HCT116 (cell line): ENCODE data around the gene CYP2D6.

ENCODE experiments used
- EZH2 ChIP-seq: fragments of 200-600 bp; sonication (generic); IDR thresholded peaks from 2 replicates; pipeline ENCODE4 v1.6.1; 2017; ENCODE audit warnings: antibody characterized with exemption, mixed run types
- EZH2phosphoT487 ChIP-seq: fragments of 200-600 bp; IDR thresholded peaks from 2 replicates; pipeline ENCODE4 v1.6.1; 2018; ENCODE audit warnings: antibody characterized with exemption, borderline replicate concordance
- FOSL1 ChIP-seq: IDR thresholded peaks from 2 replicates; pipeline ENCODE4 v1.6.1; 2012; ENCODE audit warnings: low read depth
- JUND ChIP-seq: IDR thresholded peaks from 2 replicates; pipeline ENCODE4 v1.6.1; 2012
- POLR2A ChIP-seq: IDR thresholded peaks from 2 replicates; pipeline ENCODE4 v1.7.0; 2011; ENCODE audit warnings: borderline replicate concordance; ENCODE audit not compliant: insufficient read depth, insufficient read length; ENCODE audit errors: extremely low read depth
- POLR2AphosphoS5 ChIP-seq: IDR thresholded peaks from 2 replicates; pipeline ENCODE4 v1.6.1; 2011; ENCODE audit warnings: mild to moderate bottlenecking, low read depth, low read length, moderate library complexity
- RAD21 ChIP-seq: IDR thresholded peaks from 2 replicates; pipeline ENCODE4 v1.6.1; 2012; ENCODE audit warnings: low read depth, mild to moderate bottlenecking
- REST ChIP-seq: IDR thresholded peaks from 2 replicates; pipeline ENCODE4 v1.6.1; 2012; ENCODE audit warnings: low read depth
- SP1 ChIP-seq: IDR thresholded peaks from 2 replicates; pipeline ENCODE4 v1.6.1; 2012; ENCODE audit warnings: low read depth
- YY1 ChIP-seq: IDR thresholded peaks from 2 replicates; pipeline ENCODE4 v1.6.1; 2011; ENCODE audit warnings: low read length, low read depth, moderate library complexity, mild to moderate bottlenecking; ENCODE audit not compliant: insufficient replicate concordance; ENCODE audit errors: extremely low read depth
- ZNF274 ChIP-seq: fragments of 200-500 bp; sonication (Bioruptor generic); IDR thresholded peaks from 2 replicates; pipeline ENCODE4 v1.6.1; 2014; ENCODE audit warnings: mild to moderate bottlenecking, low read depth, low read length, inconsistent platforms
- TF ChIP-seq, protein P1 (sequence below), 3 experiments: fragments of 200-600 bp in 1 of 3; sonication (generic) in 1 of 3; IDR thresholded peaks in 2 of 3; conservative IDR thresholded peaks in 1 of 3; 2 replicates each; pipeline ENCODE4 v1.5.1; 2012 to 2017; ENCODE audit warnings: low read depth in 2 of 3, low read length in 2 of 3, antibody characterized with exemption in 1 of 3, borderline replicate concordance in 1 of 3, control low read depth in 1 of 3, mild to moderate bottlenecking in 1 of 3, mixed read lengths in 1 of 3, mixed run types in 1 of 3, moderate library complexity in 1 of 3; ENCODE audit not compliant: insufficient read depth in 1 of 3

DNA sequence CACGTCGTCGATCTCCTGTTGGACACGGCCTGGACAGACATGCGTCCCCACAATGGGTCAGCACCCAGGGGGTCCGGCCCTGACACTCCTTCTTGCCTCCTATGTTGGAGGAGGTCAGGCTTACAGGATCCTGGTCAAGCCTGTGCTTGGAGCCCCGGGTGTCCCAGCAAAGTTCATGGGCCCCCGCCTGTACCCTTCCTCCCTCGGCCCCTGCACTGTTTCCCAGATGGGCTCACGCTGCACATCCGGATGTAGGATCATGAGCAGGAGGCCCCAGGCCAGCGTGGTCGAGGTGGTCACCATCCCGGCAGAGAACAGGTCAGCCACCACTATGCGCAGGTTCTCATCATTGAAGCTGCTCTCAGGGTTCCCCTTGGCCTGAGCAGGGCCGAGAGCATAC lies 3.0 kb downstream of the CYP2D6 start:
- no peak for TF ChIP-seq YY1
- TF ChIP-seq, protein P1, sequence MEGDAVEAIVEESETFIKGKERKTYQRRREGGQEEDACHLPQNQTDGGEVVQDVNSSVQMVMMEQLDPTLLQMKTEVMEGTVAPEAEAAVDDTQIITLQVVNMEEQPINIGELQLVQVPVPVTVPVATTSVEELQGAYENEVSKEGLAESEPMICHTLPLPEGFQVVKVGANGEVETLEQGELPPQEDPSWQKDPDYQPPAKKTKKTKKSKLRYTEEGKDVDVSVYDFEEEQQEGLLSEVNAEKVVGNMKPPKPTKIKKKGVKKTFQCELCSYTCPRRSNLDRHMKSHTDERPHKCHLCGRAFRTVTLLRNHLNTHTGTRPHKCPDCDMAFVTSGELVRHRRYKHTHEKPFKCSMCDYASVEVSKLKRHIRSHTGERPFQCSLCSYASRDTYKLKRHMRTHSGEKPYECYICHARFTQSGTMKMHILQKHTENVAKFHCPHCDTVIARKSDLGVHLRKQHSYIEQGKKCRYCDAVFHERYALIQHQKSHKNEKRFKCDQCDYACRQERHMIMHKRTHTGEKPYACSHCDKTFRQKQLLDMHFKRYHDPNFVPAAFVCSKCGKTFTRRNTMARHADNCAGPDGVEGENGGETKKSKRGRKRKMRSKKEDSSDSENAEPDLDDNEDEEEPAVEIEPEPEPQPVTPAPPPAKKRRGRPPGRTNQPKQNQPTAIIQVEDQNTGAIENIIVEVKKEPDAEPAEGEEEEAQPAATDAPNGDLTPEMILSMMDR (IDR thresholded peaks at IDR 0.05 in 2 of 3, conservative IDR thresholded peaks at IDR 0.05 in 1 of 3; ENCODE audit: borderline replicate concordance in 1 of 3, insufficient read depth in 1 of 3, low read depth in 2 of 3, low read length in 2 of 3), result no peak
- TF ChIP-seq SP1, result no peak
- no peak for TF ChIP-seq POLR2A
- no peak for TF ChIP-seq RAD21
- no peak for TF ChIP-seq ZNF274
- no peak for TF ChIP-seq POLR2AphosphoS5
- no peak for TF ChIP-seq JUND
- no peak for TF ChIP-seq EZH2phosphoT487
- TF ChIP-seq EZH2, result no peak
- TF ChIP-seq FOSL1, result no peak
- no peak for TF ChIP-seq REST
